T-helper 1 cell treated with Interleukin-12 subunit alpha and Interleukin-12 subunit beta and Interleukin-4 antibody, amounts not matched to agents 30 μg/mL and 1 μg/mL, for 36 hours (primary cell): Measurements from ENCODE around the gene CD83.

Source experiments
- H3K27ac Mint-ChIP-seq: one replicate; pipeline ENCODE4 v1.8.0; 2021; ENCODE audit warnings: mild to moderate bottlenecking, mixed read lengths
- H3K27me3 Mint-ChIP-seq: one replicate; pipeline ENCODE4 v1.8.0; 2021; ENCODE audit warnings: low read depth, mixed read lengths
- H3K36me3 Mint-ChIP-seq: one replicate; pipeline ENCODE4 v1.8.0; 2021; ENCODE audit warnings: low read depth, mixed read lengths
- H3K4me1 Mint-ChIP-seq: one replicate; pipeline ENCODE4 v1.8.0; 2021; ENCODE audit warnings: low read depth, mixed read lengths
- H3K4me3 Mint-ChIP-seq: one replicate; pipeline ENCODE4 v1.8.0; 2021; ENCODE audit warnings: mild to moderate bottlenecking, moderate library complexity, mixed read lengths
- H3K9me3 Mint-ChIP-seq: one replicate; pipeline ENCODE4 v1.8.0; 2021; ENCODE audit warnings: mixed read lengths

Gene CD83

DNA sequence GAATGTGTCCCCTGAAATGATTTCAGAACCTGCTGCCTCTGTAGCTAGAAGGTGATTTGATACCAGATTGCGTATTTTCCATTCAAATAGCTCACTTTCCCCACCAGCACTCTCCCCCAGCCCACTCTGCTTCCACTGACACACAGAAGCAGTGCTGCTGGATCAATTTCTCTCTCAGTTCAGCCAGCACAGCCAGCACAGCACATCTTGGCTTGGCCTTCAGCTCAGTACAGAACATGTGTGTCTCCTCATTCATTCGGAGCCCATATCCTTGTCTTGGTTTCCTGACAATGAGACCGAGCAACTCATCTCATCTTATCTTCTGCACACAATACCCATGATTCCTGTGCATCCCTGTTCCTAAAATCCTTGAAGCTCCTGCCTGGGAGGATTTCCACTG lies 33.8 kb upstream of the CD83 start:
- Mint-ChIP-seq H3K4me3 (no peak overlapping the region), H3K9me3 (no peaks in the 10 kb centered on the region), H3K27ac (no peak overlapping the region), H3K27me3 (peaks cover 9% of the 10 kb centered on the region), H3K4me1 (peaks cover 6% of the 10 kb centered on the region), H3K36me3 (no peaks in the 10 kb centered on the region)

- no peaks in the 10 kb centered on the region for H3K9me3 Mint-ChIP-seq
- peaks cover 11% of the 10 kb centered on the region for H3K27me3 Mint-ChIP-seq
- peaks cover 5% of the 10 kb centered on the region for H3K4me1 Mint-ChIP-seq
- no peak overlapping the region for H3K27ac Mint-ChIP-seq
- no peak overlapping the region for H3K4me3 Mint-ChIP-seq
- H3K36me3 Mint-ChIP-seq: no peaks in the 10 kb centered on the region
Measured at GRCh38 chr6:14084388-14084787, 33.2 kb upstream of the CD83 start.

GRCh38 chr6:14085176-14085787 lies 32.3 kb upstream of the CD83 start:
- Mint-ChIP-seq H3K9me3 (no peaks in the 10 kb centered on the region), H3K27ac (no peak overlapping the region), H3K4me1 (no peaks in the 10 kb centered on the region), H3K27me3 (peaks cover 11% of the 10 kb centered on the region), H3K36me3 (no peaks in the 10 kb centered on the region), H3K4me3 (no peak overlapping the region)

GRCh38 chr6:14086701-14087100 lies 30.9 kb upstream of the CD83 start:
- H3K27ac Mint-ChIP-seq: no peak overlapping the region
- H3K36me3 Mint-ChIP-seq: no peaks in the 10 kb centered on the region
- no peaks in the 10 kb centered on the region for H3K9me3 Mint-ChIP-seq
- H3K4me1 Mint-ChIP-seq: no peaks in the 10 kb centered on the region
- H3K4me3 Mint-ChIP-seq: no peak overlapping the region
- peaks cover 11% of the 10 kb centered on the region for H3K27me3 Mint-ChIP-seq

DNA sequence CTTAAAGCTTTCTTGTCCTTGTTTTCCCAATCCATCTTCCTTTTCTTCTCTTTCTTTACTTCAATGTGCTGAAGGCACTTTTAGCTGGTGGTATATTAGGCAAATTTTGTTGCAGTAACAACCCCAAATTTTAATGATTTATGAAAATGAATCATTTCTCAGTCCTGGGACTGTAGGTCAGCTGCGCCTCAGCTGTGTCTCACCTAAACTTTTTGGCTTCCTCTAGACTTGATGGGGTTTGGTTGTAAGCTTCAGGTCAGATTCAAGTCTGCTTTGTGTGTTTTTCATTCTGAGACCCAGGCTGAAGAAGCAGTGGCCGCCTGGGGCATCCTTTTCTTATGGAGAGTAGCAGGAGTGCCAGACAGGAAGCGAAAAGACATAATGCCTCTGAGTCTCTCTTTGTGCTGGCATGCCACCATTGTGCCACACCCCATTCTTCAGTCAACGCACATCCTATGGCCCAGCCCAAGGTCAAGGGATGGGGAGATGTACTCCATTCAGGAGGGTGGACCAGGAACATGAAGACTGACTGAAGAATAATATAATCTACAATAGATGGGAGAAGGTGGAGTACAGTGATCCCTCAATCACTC lies 28.9 kb upstream of the CD83 start:
- Mint-ChIP-seq H3K4me3 (no peak overlapping the region), H3K9me3 (no peaks in the 10 kb centered on the region), H3K27ac (no peak overlapping the region), H3K4me1 (peaks cover under 1% of the 10 kb centered on the region), H3K36me3 (no peaks in the 10 kb centered on the region), H3K27me3 (peaks cover 11% of the 10 kb centered on the region)

GRCh38 chr6:14089224-14089623 lies 28.3 kb upstream of the CD83 start:
- peaks cover 6% of the 10 kb centered on the region for H3K4me1 Mint-ChIP-seq
- peaks cover 11% of the 10 kb centered on the region for H3K27me3 Mint-ChIP-seq
- H3K4me3 Mint-ChIP-seq: no peak overlapping the region
- no peaks in the 10 kb centered on the region for H3K36me3 Mint-ChIP-seq
- no peak overlapping the region for H3K27ac Mint-ChIP-seq
- H3K9me3 Mint-ChIP-seq: no peaks in the 10 kb centered on the region

DNA sequence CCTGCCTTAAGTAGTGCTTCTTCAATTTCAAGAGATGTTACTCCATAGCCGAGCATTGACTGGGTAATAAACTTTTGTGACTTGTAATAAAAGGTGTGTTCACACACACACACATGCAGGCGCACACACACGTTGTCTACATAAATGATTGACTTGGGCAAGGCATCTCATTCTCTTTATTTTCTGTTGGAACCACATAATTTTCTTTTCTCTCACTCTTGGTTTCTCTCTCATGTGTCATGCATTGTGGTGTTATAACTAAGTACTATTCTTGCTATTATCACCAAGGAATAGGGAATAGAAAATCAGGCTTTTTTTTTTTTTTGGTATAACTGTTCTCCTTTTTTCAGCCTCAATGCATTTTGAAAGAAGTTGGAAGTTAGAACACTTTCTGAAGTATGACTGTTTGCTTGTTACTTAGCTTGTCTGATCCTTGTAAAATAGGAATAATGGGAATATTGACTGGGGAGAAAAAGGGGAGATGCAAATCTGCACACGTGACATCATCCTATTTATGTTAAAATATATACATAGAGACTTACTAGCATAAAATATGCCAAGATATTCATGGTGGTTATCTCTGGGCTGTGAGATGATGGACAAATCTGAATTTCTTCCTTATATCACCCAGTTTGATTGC lies 26.1 kb upstream of the CD83 start:
- H3K36me3 Mint-ChIP-seq: no peaks in the 10 kb centered on the region
- H3K27ac Mint-ChIP-seq: no peak overlapping the region

DNA sequence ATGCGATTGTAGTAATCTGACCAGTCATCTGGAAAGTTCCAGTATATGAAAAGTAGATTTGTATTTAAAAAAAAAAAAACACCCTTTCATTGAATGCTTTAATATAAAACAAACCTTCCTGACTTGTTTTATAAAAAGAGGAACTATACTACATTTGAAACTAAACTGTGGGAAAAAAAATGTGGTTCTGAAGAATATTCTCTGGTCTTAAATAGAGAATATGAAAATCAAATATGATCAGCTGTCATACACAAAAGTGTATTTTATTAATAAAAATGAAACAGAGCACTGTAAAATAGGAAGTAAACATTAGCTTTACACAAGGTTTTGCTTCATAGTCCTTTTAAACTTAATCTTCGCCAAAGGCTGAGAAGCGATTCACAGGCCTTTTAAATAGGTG lies 25.3 kb upstream of the CD83 start:
- Mint-ChIP-seq H3K27ac (no peak overlapping the region), H3K9me3 (no peaks in the 10 kb centered on the region), H3K27me3 (peaks cover 11% of the 10 kb centered on the region), H3K36me3 (no peaks in the 10 kb centered on the region), H3K4me1 (peaks cover 19% of the 10 kb centered on the region), H3K4me3 (no peak overlapping the region)

More for the DNA sequence above, 26.1 kb upstream of the CD83 start:
- no peaks in the 10 kb centered on the region for H3K9me3 Mint-ChIP-seq
- peaks cover 19% of the 10 kb centered on the region for H3K4me1 Mint-ChIP-seq
- H3K4me3 Mint-ChIP-seq: no peak overlapping the region
- peaks cover 11% of the 10 kb centered on the region for H3K27me3 Mint-ChIP-seq

- peaks cover 8% of the 10 kb centered on the region for H3K27me3 Mint-ChIP-seq
- no peaks in the 10 kb centered on the region for H3K9me3 Mint-ChIP-seq
- H3K27ac Mint-ChIP-seq: no peak overlapping the region
- H3K4me3 Mint-ChIP-seq: no peak overlapping the region
- peaks cover 19% of the 10 kb centered on the region for H3K4me1 Mint-ChIP-seq
- H3K36me3 Mint-ChIP-seq: no peaks in the 10 kb centered on the region
Measured at GRCh38 chr6:14092838-14093789, 24.5 kb upstream of the CD83 start.

- H3K27ac Mint-ChIP-seq: no peak overlapping the region
- no peak overlapping the region for H3K4me3 Mint-ChIP-seq
- H3K27me3 Mint-ChIP-seq: no peaks in the 10 kb centered on the region
- peaks cover 19% of the 10 kb centered on the region for H3K4me1 Mint-ChIP-seq
- no peaks in the 10 kb centered on the region for H3K9me3 Mint-ChIP-seq
- no peaks in the 10 kb centered on the region for H3K36me3 Mint-ChIP-seq
Measured at GRCh38 chr6:14094721-14095120, 22.9 kb upstream of the CD83 start.

DNA sequence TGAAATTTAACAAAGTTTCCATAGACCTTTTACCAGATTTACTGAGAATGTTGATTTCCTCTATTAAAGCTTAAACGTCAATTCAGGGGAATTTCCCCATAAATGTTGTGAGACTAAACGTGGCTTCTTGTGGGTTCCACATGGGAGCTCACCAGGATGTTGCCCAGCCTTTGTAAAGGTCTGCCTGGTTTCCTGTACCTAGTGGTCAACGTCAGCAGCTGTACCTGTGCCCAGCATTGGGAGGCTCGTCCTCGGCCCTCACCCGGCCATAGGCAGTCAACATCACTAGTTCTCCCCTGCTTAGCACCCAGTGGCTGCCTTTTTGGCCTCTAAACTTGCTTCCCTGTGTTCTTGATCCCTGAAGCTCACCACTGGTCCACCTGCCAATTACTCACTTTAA lies 22.1 kb upstream of the CD83 start:
- Mint-ChIP-seq H3K9me3 (no peaks in the 10 kb centered on the region), H3K27me3 (peaks cover 4% of the 10 kb centered on the region), H3K4me3 (no peak overlapping the region), H3K4me1 (peaks cover 19% of the 10 kb centered on the region), H3K27ac (no peak overlapping the region), H3K36me3 (no peaks in the 10 kb centered on the region)

DNA sequence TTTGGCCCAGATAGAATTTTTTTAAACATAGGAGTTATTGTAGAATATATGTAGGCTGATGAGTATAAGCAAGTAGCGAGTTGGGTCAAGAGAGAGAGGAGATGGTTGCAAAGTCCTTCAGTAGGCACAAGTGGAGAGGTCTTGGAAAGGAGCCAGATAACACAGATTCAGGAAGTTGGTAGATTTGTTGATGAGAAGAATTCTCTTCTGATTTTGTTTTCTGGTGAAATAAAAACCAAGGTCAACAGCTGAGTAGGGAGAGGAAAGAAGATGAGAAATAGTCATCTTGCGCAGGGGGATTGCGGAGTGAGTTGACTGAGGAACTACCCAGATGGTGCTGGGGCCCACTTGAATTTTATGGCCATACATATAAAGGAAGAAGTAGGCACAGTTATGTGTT lies 17.4 kb upstream of the CD83 start:
- no peaks in the 10 kb centered on the region for H3K36me3 Mint-ChIP-seq
- no peaks in the 10 kb centered on the region for H3K9me3 Mint-ChIP-seq
- H3K4me3 Mint-ChIP-seq: no peak overlapping the region
- peaks cover 9% of the 10 kb centered on the region for H3K4me1 Mint-ChIP-seq
- no peak overlapping the region for H3K27ac Mint-ChIP-seq
- H3K27me3 Mint-ChIP-seq: peaks cover 8% of the 10 kb centered on the region

DNA sequence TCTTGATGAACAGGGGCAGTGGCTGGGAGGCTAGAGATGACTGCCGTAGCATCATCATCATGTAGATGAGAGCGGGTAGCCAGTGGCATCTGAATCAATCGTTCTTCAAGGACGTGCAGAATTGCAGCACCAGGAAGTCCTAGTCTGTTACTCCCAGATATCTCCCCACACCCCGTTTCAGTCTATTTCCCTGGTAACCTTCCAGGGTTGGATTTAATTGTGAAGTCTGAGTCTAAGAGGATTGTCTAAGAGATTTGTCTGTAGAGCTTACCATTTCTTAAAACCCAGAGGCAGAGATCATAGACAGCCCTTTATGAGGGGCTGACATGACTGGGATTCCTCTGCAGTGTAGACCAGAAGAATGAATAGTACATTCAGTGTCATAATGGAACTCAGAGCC lies 16.6 kb upstream of the CD83 start:
- Mint-ChIP-seq H3K27me3 (peaks cover 8% of the 10 kb centered on the region), H3K9me3 (no peaks in the 10 kb centered on the region), H3K27ac (no peak overlapping the region), H3K4me3 (no peak overlapping the region), H3K4me1 (peaks cover under 1% of the 10 kb centered on the region), H3K36me3 (no peaks in the 10 kb centered on the region)

GRCh38 chr6:14102383-14102782 lies 15.2 kb upstream of the CD83 start:
- H3K36me3 Mint-ChIP-seq: no peaks in the 10 kb centered on the region
- no peaks in the 10 kb centered on the region for H3K4me1 Mint-ChIP-seq

More at GRCh38 chr6:14102383-14102782, 15.2 kb upstream of the CD83 start:
- Mint-ChIP-seq H3K4me3 (no peak overlapping the region), H3K27ac (no peak overlapping the region), H3K27me3 (peaks cover 9% of the 10 kb centered on the region), H3K9me3 (peaks cover 11% of the 10 kb centered on the region)
